HepG2 (cell line): ENCODE measurements around the gene TEX9. TPM values are rescaled to one million over a fixed set of nuclear protein-coding genes. Genes with fewer than 3 reads are reported as not detected.

Source experiments
- ATAC-seq: fragments of 200-7000 bp; cut with Tn5 transposase; 3 replicates; pipeline ENCODE4 v1.9.1; 2020; ENCODE audit warnings: mild to moderate bottlenecking, moderate library complexity
- BruUV-seq: library from RNA; stranded (reverse); fragments of 400-500 nt; replicated peaks from 2 replicates; lab custom pipeline; 2021; lab: Mats Ljungman, UMichigan
- CTCF ChIA-PET: fragments of 300-600 bp; formaldehyde crosslinking; extraction: SDS; loops from one replicate; lab custom pipeline; 2021; ENCODE audit warnings: low total read pairs, inconsistent platforms, low intra/inter-chr PET ratio; lab: Yijun Ruan, JAX
- POLR2A ChIA-PET: fragments of 350-600 bp; sonication (Branson Sonifier 250); formaldehyde crosslinking; loops from one replicate; lab custom pipeline; 2020; ENCODE audit warnings: antibody characterized with exemption, inconsistent platforms; lab: Yijun Ruan, JAX
- DNase-seq: peaks from one replicate; pipeline ENCODE4 v3.0.0-alpha.2; 2015; ENCODE audit warnings: low spot score
- FAIRE-seq: peaks from 3 replicates; lab custom pipeline; 2011; peaks lifted over from hg19 to GRCh38; lab: Jason Lieb, UNC
- H2AFZ ChIP-seq: one replicate; pipeline ENCODE4 v1.6.1; 2011; ENCODE audit warnings: low read length, inconsistent platforms
- H3K27ac ChIP-seq: fragments of 300-600 bp; 3 replicates; pipeline ENCODE4 v1.8.0; 2011; ENCODE audit warnings: mixed run types, mild to moderate bottlenecking, mixed read lengths, low read length, inconsistent platforms; ENCODE audit not compliant: insufficient read depth; ENCODE audit errors: extremely low read length
- H3K27me3 ChIP-seq, 2 experiments: fragments of 200-600 bp in 1 of 2; 2 replicates in 1 of 2; 3 replicates in 1 of 2; pipeline versions ENCODE4 v1.6.0 to v1.8.0; 2011; ENCODE audit warnings: low read length in 2 of 2, mild to moderate bottlenecking in 2 of 2, moderate library complexity in 2 of 2, inconsistent platforms in 1 of 2; ENCODE audit not compliant: insufficient read depth in 2 of 2, control insufficient read depth in 1 of 2
- H3K36me3 ChIP-seq, 2 experiments: fragments of 200-600 bp in 1 of 2; replicated peaks in 1 of 2; 2 replicates in 1 of 2; 3 replicates in 1 of 2; pipeline versions ENCODE4 v1.5.1 to v1.8.0; 2011; ENCODE audit warnings: low read length in 2 of 2, inconsistent platforms in 1 of 2; ENCODE audit not compliant: insufficient read depth in 2 of 2, control insufficient read depth in 1 of 2
- H3K4me1 ChIP-seq: 2 replicates; pipeline ENCODE4 v1.5.1; 2012; ENCODE audit warnings: low read length, inconsistent platforms; ENCODE audit not compliant: insufficient read depth
- H3K4me2 ChIP-seq: 2 replicates; pipeline ENCODE4 v1.6.0; 2011; ENCODE audit warnings: low read depth, low read length, inconsistent platforms
- H3K4me3 ChIP-seq, 3 experiments: fragments of 200-600 bp in 1 of 3; sonication (generic), shearing (Covaris generic) in 1 of 3; replicated peaks in 1 of 3; 2 replicates each; pipeline ENCODE4 v1.5.1; 2011 to 2016; ENCODE audit warnings: low read length in 3 of 3, inconsistent platforms in 2 of 3, low read depth in 2 of 3, mild to moderate bottlenecking in 2 of 3, control low read depth in 1 of 3, mixed read lengths in 1 of 3; ENCODE audit not compliant: insufficient read depth in 1 of 3
- H3K79me2 ChIP-seq: one replicate; pipeline ENCODE4 v1.6.1; 2011; ENCODE audit warnings: low read length, inconsistent platforms; ENCODE audit not compliant: insufficient read depth
- H3K9ac ChIP-seq: 2 replicates; pipeline ENCODE4 v1.6.0; 2011; ENCODE audit warnings: mild to moderate bottlenecking, low read depth, low read length, inconsistent platforms; ENCODE audit not compliant: insufficient read depth
- H3K9me3 ChIP-seq: 2 replicates; pipeline ENCODE4 v1.5.1; 2012; ENCODE audit warnings: mild to moderate bottlenecking, low read length
- H4K20me1 ChIP-seq: 2 replicates; pipeline ENCODE4 v1.6.0; 2011; ENCODE audit warnings: inconsistent platforms, mild to moderate bottlenecking, low read length, moderate library complexity; ENCODE audit not compliant: insufficient read depth
- JUN ChIP-seq: sonication (generic); formaldehyde crosslinking; IDR thresholded peaks from 2 replicates; pipeline ENCODE4 v1.4.0; 2020; ENCODE audit warnings: mild to moderate bottlenecking, missing genetic modification reagents
- SRF ChIP-seq: IDR thresholded peaks from 2 replicates; pipeline ENCODE4 v1.6.1; 2011; ENCODE audit warnings: mild to moderate bottlenecking, low read depth, low read length, moderate library complexity
- ZNF17 ChIP-seq: sonication (generic); formaldehyde crosslinking; IDR thresholded peaks from 2 replicates; pipeline ENCODE4 v1.5.0; 2020; ENCODE audit warnings: mild to moderate bottlenecking, missing genetic modification reagents
- ZNF20 ChIP-seq: sonication (generic); formaldehyde crosslinking; IDR thresholded peaks from 2 replicates; pipeline ENCODE4 v1.4.0; 2020; ENCODE audit warnings: mild to moderate bottlenecking, moderate library complexity, missing genetic modification reagents
- ZNF292 ChIP-seq: sonication (generic); formaldehyde crosslinking; IDR thresholded peaks from 2 replicates; pipeline ENCODE4 v1.8.1; 2022; ENCODE audit warnings: mild to moderate bottlenecking, low read depth, missing genetic modification reagents, borderline replicate concordance
- ZNF33B ChIP-seq: sonication (generic); formaldehyde crosslinking; IDR thresholded peaks from 2 replicates; pipeline ENCODE4 v1.5.1; 2020; ENCODE audit warnings: mild to moderate bottlenecking, missing genetic modification reagents
- ZNF562 ChIP-seq: sonication (generic); formaldehyde crosslinking; IDR thresholded peaks from 2 replicates; pipeline ENCODE4 v1.8.0; 2022; ENCODE audit warnings: missing genetic modification reagents, borderline replicate concordance
- ZNF598 ChIP-seq: sonication (generic); formaldehyde crosslinking; IDR thresholded peaks from 2 replicates; pipeline ENCODE4 v1.5.1; 2020; ENCODE audit warnings: mild to moderate bottlenecking, missing genetic modification reagents, borderline replicate concordance
- ZSCAN30 ChIP-seq: sonication (generic); formaldehyde crosslinking; IDR thresholded peaks from 2 replicates; pipeline ENCODE4 v1.5.0; 2020; ENCODE audit warnings: mild to moderate bottlenecking, missing genetic modification reagents
- WGBS: methylation state at CpG from one replicate; pipeline ENCODE4 v1.1.6; 2017; ENCODE audit warnings: low lambda C conversion rate; 5-methylcytosine and 5-hydroxymethylcytosine counted together
- in situ Hi-C: cut with HindIII; loops from 2 replicates; pipeline ENCODE4 v1.10.0; 2017; ENCODE audit warnings: low pct_unique_long_range_greater_than_20kb; ENCODE audit not compliant: extremely low pct_ligation_motif_present
- intact Hi-C: fragments of 100-400 bp; cut with micrococcal nuclease; formaldehyde crosslinking; loops from one replicate; pipeline ENCODE4 v1.10.0; 2022; ENCODE audit not compliant: unreplicated experiment
- polyA plus RNA-seq, 8 experiments: library from polyadenylated mRNA; depleted of rRNA in 3 of 8; stranded (reverse) in 7 of 8; unstranded in 1 of 8; fragments of >200 nt; fragmentation: Illumina TruSeq in 4 of 8; extraction: Trizol in 4 of 8; gene quantifications; 2 replicates each; pipeline versions ENCODE4 v1.2.1 to v1.2.3, GENCODE V29; 2011 to 2016; ENCODE audit warnings: low read depth in 4 of 8, missing spikeins in 1 of 8, mixed read lengths in 1 of 8; ENCODE audit not compliant: insufficient read depth in 1 of 8
- total RNA-seq, 5 experiments: library from RNA; depleted of rRNA; stranded (reverse); fragments of >200 nt; fragmentation: Illumina TruSeq; extraction: Trizol; gene quantifications; 2 replicates each; pipeline ENCODE4 v1.2.3, GENCODE V29; 2016; ENCODE audit warnings: low read depth in 1 of 5
- TF ChIP-seq, protein P1 (sequence below): sonication (generic); formaldehyde crosslinking; IDR thresholded peaks from 2 replicates; pipeline ENCODE4 v1.5.0; 2020; ENCODE audit warnings: missing genetic modification reagents
- TF ChIP-seq, protein P2 (sequence below): IDR thresholded peaks from 2 replicates; pipeline ENCODE4 v1.6.1; 2012; ENCODE audit warnings: inconsistent platforms
- TF ChIP-seq, protein P3 (sequence below): sonication (generic); formaldehyde crosslinking; IDR thresholded peaks from 2 replicates; pipeline ENCODE4 v1.5.0; 2020; ENCODE audit warnings: mild to moderate bottlenecking, missing genetic modification reagents, moderate library complexity
- TF ChIP-seq, protein P4 (sequence below): IDR thresholded peaks from 2 replicates; pipeline ENCODE4 v1.6.1; 2016; ENCODE audit warnings: low read depth, control low read depth
- TF ChIP-seq, protein P5 (sequence below): sonication (generic); formaldehyde crosslinking; IDR thresholded peaks from 2 replicates; pipeline ENCODE4 v1.8.1; 2022; ENCODE audit warnings: low read depth, mild to moderate bottlenecking, missing genetic modification reagents

Gene TEX9
- total and polyA plus RNA-seq, 2 of the 13 experiments (the other 11 are each of a cell fraction or from before 2014, with no cell fraction given): 0.82 to 6.9 TPM

DNA sequence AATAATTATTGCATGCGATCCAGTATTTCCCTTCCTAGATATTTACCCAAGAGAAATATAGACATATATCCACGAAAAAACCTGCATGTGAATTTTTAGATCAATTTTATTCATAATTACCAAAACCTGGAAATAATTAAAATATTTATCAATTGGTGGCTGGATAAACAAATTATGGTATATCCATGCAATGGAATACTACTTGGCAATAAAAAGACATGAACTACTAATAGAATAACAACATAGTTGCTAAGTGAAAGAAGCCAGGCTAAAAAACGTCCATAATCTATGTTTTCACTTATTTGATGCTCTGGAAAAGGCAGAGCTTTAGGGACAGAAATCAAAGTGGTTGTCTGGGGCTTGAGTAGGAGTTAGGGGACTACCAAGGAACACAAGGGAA, 20.7 kb downstream of the TEX9 start:
- Histone ChIP-seq H3K4me3 (no peak overlapping the region), H3K9ac (no peak overlapping the region), H3K4me2 (no peak overlapping the region), H3K9me3 (no peaks in the 10 kb centered on the region), H3K27me3 (no peaks in the 10 kb centered on the region), H2AFZ (no peak overlapping the region), H3K79me2 (no peaks in the 10 kb centered on the region), H4K20me1 (no peaks in the 10 kb centered on the region), H3K4me1 (no peaks in the 10 kb centered on the region), H3K27ac (no peak overlapping the region), H3K36me3 (no peaks in the 10 kb centered on the region)
- in situ Hi-C loops: no loop called here
- no peak for ATAC-seq
- intact Hi-C loops: no loop called here
- FAIRE-seq: no peak
- BruUV-seq: no TSS peak
- POLR2A ChIA-PET: no interaction called here
- TF ChIP-seq ZNF17 (CRISPR knock-in tag) (no peak), SRF (no peak), ZNF562 (CRISPR knock-in tag) (no peak), ZNF598 (CRISPR knock-in tag) (no peak), ZSCAN30 (no peak), ZNF292 (CRISPR knock-in tag) (no peak), ZNF33B (CRISPR knock-in tag) (no peak), ZNF20 (CRISPR knock-in tag) (no peak), JUN (CRISPR knock-in tag) (no peak)
- TF ChIP-seq, protein P1, sequence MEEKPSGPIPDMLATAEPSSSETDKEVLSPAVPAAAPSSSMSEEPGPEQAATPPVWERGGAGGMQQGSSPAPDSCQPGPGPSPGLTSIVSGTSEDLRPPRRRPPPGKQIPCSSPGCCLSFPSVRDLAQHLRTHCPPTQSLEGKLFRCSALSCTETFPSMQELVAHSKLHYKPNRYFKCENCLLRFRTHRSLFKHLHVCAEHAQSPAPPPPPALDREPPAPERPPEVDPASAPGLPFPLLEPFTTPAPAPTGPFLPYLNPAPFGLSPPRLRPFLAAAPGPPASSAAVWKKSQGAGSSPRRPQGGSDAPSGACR (CRISPR knock-in tag): no peak
- TF ChIP-seq, protein P2, sequence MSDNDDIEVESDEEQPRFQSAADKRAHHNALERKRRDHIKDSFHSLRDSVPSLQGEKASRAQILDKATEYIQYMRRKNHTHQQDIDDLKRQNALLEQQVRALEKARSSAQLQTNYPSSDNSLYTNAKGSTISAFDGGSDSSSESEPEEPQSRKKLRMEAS: no peak
- TF ChIP-seq, protein P3, sequence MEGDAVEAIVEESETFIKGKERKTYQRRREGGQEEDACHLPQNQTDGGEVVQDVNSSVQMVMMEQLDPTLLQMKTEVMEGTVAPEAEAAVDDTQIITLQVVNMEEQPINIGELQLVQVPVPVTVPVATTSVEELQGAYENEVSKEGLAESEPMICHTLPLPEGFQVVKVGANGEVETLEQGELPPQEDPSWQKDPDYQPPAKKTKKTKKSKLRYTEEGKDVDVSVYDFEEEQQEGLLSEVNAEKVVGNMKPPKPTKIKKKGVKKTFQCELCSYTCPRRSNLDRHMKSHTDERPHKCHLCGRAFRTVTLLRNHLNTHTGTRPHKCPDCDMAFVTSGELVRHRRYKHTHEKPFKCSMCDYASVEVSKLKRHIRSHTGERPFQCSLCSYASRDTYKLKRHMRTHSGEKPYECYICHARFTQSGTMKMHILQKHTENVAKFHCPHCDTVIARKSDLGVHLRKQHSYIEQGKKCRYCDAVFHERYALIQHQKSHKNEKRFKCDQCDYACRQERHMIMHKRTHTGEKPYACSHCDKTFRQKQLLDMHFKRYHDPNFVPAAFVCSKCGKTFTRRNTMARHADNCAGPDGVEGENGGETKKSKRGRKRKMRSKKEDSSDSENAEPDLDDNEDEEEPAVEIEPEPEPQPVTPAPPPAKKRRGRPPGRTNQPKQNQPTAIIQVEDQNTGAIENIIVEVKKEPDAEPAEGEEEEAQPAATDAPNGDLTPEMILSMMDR (CRISPR knock-in tag): no peak
- TF ChIP-seq, protein P4, sequence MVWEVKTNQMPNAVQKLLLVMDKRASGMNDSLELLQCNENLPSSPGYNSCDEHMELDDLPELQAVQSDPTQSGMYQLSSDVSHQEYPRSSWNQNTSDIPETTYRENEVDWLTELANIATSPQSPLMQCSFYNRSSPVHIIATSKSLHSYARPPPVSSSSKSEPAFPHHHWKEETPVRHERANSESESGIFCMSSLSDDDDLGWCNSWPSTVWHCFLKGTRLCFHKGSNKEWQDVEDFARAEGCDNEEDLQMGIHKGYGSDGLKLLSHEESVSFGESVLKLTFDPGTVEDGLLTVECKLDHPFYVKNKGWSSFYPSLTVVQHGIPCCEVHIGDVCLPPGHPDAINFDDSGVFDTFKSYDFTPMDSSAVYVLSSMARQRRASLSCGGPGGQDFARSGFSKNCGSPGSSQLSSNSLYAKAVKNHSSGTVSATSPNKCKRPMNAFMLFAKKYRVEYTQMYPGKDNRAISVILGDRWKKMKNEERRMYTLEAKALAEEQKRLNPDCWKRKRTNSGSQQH (CRISPR knock-in tag): no peak
- TF ChIP-seq, protein P5, sequence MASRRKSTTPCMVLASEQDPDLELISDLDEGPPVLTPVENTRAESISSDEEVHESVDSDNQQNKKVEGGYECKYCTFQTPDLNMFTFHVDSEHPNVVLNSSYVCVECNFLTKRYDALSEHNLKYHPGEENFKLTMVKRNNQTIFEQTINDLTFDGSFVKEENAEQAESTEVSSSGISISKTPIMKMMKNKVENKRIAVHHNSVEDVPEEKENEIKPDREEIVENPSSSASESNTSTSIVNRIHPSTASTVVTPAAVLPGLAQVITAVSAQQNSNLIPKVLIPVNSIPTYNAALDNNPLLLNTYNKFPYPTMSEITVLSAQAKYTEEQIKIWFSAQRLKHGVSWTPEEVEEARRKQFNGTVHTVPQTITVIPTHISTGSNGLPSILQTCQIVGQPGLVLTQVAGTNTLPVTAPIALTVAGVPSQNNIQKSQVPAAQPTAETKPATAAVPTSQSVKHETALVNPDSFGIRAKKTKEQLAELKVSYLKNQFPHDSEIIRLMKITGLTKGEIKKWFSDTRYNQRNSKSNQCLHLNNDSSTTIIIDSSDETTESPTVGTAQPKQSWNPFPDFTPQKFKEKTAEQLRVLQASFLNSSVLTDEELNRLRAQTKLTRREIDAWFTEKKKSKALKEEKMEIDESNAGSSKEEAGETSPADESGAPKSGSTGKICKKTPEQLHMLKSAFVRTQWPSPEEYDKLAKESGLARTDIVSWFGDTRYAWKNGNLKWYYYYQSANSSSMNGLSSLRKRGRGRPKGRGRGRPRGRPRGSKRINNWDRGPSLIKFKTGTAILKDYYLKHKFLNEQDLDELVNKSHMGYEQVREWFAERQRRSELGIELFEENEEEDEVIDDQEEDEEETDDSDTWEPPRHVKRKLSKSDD: no peak
- DNase-seq: no peak
- CTCF ChIA-PET: no interaction called here
- 77% methylated on average over 3 of the region's 3 CpGs for WGBS
